Stimulated activated CD8-positive, alpha-beta memory T cell treated with anti-CD3 and anti-CD28 coated beads, Interleukin-4, amount 100 ng/mL, for 24 hours (primary cell): ENCODE results near the gene SLC29A2.
A peak's percentile ranks its signal among the peaks of the same experiment; 100 is the strongest.
"Not testable (repeated sequence)": the region's sequence is repeated elsewhere in the genome, so short reads cannot be mapped to it uniquely, and the experiment has no call there.

Source experiments
- DNase-seq: peaks from one replicate; pipeline ENCODE4 v3.0.0-alpha.2; 2020; ENCODE audit warnings: low read depth

SLC29A2 gene

DNA sequence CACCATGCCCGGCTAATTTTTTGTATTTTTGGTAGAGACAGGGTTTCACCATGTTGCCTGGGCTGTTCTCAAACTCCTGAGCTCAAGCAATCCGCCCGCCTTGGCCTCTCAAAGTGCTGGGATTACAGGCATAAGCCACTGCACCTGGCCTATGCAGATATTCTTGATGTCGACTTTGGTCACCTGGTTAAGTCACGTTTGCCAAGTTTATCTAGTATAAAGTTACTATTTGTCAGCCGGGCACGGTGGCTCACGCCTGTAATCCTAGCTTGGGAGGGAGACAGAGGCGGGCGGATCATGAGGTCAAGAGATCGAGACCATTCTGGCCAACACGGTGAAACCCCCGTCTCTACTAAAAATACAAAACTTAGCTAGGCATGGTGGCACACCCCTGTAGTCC lies 12.8 kb upstream of the SLC29A2 start:
- not testable (repeated sequence) for DNase-seq

DNA sequence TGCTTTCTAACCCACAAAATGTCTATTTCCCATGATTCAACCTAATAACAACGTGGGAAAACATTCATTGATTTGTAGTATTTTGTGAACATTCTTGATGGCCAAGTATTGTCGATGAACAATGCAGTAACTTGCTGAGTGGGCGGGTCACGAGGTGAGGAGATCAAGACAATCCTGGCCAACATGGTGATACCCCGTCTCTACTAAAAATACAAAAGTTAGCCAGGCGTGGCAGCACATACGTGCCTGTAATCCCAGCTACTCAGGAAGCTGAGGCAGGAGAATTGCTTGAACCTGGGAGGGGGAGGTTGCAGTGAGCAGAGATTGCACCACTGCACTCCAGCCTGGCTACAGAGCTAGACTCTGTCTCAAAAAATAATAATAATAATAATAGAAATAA lies 8.7 kb upstream of the SLC29A2 start:
- not testable (repeated sequence) for DNase-seq

DNA sequence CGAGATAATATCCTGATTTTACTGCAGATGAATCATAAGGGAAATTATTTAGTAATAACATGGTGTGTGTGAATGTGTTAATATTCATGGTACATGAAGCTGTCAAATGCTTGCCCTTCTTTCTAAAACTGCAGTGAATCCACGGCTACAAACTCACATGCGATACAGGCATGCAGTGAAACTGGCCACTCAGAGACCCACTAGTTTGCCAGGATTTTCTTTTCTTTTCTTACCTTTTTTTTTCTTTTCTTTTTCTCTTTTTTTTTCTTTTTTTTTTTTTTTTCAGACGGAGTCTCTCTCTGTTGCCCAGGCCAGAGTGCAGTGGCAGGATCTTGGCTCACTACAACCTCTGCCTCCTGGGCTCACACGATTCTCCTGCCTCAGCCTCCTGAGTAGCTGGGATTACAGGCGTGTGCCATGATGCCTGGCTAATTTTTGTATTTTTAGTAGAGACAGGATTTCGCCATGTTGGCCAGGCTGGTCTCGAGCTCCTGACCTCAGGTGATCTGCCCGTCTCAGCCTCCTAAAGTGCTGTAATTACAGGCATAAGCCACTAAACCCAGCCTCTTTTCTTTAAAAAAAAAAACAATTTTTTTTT lies 2.2 kb upstream of the SLC29A2 start:
- not testable (repeated sequence) for DNase-seq

DNA sequence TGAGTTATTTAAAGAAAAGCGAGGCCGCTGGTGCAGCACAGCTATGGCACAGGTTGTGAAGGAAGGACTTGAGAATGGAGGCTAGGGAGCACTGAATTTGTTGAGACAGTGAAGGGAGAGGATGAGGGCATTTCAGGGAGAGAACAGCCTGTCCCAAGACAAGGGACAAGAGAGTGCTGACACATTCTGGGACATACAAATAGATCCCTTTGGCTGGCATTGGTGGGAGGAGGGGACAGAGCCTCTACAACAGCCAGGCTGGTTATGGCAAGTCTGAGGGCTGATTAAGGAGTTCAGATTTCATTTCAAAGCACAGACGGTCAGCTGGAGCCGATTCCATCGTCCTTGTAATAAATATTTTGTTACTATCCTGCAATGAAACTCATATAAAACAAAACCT lies 1.7 kb upstream of the SLC29A2 start:
- no peak for DNase-seq

DNA sequence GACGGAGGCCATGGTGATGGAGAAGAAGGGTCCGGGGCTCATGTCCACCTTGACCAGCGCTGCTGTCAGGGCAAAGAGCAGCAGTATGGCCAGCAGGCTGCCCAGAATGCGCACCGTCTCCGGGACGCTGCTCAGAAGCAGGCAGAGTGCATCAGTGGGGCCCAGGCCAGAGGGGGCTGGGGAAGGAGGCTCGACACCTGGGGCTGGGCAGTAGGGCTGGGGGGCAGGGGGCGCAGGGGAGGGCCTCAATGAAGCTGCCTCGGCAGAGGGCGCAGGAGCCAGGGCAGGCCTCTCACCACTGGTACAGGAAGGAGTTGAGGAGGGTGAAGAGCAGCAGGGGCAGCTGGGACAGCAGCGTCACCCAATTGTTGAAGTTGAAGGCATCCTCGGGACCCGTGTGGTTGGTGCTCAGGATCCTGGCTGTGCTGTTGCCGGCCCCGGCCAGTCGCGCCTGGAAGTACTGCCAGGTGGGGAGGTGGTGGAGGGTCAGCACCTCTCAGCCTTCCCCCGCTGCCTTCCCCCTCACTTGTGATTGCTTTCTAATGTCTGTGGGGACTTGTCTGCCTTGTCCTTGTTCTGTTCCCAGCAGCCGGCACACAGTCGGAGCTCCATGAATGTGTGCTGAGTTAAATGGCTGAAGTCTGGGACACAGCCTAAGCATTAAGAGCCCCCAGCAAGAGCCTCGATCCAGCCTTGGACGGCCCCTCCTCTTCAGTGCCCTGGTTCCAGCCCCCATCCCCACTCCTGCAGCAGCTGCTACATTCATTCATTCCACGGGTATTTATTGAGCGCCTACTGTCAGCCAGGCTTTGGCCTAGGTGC lies 2.3 kb downstream of the SLC29A2 start:
- DNase-seq: no peak

DNA sequence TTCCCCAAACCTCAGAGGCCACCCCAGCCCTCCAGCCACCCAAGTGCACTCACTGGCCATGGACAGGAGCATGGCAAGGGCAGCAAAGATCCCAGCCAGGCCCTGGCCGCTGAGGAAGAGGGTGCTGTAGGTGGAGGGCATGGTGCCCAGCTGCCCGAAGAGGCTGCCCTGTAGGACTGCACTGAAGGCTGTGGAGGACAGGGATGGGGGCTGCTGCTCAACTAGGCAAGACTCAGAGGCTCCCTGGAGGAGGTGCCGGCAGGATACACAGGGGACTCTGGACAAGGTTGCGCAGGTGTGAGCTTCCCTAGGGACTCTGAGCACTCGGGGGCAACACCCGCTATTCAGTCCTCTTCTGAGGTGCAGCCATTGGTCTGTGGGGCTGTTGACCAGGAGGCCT lies 3.1 kb downstream of the SLC29A2 start:
- no peak for DNase-seq

DNA sequence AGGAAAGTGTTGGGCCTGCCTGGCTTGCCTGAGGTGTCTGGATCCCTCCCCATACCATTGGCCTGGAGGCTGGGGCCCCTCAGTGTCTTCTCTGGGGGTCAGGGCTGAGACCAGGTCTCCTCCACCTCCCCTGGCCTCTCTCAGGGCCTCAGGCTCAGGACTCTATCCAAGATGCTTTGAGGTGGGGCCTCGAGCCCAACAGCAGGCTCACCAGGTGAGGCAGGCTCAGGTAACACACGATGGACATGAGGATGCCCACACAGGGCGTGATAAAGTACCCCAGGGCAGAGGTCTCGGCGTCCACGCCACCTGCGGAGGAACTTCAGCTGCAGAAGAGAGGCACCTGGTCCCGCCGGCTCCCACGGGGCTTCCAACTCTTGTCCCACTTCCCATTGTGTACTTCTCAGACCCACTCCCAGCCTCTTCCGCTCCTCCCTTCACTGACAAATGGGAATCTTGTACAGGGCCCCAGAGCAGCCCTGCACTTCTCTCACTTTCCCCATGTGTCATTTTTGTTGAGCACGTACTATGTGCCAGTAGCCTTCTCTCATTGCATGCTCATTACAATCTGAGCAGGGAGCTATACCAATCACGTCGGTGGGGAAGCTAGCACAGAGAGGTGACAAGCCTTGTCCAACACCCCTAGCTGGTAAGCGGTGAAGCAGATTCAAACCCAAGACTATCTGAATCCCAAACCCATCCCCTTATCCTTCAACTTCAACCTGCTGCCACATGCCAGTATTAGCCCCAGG lies 3.8 kb downstream of the SLC29A2 start:
- DNase-seq: no peak

DNA sequence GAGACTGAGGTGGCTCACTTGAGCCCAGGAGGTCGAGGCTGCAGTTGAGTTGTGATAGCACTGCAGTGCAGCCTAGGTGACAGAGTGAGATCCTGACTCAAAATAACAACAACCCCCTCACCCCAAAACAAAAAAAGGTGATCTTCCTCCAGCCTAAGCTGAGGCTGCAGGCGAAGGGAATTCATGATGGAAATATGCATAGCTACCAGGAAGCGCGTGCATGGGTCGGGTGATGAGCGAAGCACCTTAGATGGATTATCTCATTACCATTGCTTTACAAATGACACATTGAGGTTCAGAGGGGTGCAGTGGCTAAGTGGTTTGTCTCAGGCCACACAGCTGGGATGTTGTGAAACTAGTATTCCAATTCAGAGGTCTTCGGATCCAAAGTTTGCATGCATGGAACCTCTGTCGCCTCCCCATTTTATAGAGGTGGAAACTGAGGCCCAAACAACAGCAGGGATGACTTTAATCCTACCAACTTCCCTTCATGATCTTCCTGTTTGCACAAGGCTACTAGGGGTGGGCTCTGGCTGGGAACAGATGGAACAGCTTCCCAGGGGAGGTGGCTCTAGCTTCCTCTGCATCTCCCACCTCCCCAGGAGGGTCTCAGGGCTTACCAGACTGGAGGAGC lies 4.6 kb downstream of the SLC29A2 start:
- DNase-seq: no peak

DNA sequence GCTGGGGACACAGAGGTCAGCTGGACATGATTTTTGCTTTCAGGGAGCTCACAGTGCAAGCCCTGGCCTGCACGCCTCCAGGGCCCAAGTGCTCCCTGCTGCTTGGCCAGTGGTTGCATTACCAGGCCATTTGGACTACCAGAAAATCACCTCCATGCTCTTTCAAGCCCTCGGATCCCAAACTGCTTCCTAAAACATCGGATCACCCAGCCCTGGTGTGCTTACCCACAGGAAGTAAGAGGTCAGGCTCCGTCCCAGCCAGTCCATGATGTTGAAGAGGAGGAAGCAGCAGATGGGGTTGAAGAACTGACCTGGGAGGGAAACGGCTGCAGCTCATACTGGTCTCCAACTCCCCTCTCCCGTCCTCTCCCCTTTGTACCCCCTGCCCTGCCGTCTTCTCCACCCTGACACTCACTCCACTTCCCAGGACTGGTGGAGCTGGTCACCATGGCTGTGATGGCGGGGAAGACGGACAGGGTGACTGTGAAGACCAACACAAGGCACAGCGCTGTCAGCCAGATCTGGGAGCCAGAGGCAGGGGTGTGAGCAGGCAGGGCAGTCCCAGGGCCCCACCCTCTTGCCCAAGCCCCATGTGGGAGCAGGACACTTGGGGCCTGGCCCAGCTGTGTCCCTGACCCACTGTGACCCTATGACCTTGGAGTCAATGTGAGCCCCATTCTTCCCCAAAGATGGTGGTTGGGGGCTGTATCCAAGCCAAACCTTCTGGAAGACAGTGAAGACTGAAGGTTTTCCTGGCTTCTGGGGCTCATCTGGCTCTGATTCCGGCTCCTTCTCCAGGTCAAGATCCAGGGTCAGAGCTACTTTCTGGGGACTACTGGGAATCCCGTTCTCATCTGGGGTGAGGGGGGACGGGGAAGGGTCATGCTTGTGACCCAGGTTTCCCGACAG lies 5.6 kb downstream of the SLC29A2 start:
- DNase-seq: no peak

DNA sequence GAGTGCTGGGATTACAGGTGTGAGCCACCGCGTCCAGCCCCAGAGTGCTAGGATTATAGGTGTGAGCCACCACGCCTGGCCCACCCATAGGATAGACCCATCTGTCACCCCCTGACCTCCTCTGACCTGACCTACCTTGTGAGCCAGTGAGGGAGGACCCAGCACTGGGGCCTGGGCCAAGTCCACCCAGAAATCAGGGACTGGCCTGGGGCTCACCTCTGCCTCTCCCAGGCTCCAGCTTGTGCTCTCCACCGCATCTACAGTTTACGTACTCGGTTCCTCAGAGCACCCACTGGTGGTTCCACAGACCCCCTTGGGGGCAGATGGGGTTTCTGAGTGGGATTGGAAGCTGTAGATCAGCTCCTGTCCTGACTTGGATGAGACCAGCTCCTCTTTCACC lies 6.4 kb downstream of the SLC29A2 start:
- DNase-seq: no peak

DNA sequence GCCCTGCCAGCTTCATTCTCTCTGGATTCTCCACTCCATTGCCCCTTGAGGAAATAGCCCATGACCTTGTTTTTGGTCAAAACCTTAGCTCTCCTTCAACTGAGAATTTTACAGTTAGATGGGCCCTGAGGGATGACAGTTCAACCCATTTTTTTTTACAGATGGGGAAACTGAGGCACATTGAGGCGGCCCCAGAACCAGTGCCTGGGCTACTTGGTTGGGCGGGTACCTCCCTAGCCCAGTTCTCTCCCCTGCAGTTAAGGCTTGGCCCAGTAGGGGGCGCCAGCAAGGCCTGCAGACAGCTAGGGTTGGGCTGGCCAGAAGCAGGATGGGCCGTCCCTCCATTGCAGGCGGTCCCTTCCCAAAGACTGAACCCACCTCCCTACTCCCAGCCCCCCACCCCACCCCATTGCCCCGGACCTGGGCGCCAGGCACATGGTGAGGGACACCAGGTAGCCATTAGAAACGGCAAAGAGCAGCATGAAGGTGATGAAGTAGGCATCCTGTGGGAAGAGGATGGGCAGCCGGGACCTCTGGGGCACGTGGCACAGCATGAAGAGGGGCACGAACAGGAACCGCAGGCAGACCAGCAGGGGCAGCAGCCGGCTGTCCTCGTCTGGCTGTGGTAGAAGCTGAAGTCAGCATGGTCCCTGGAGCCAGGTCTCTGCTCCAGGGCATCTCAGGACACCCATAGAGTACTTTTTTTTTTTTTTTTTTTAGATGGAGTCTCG lies 7.6 kb downstream of the SLC29A2 start:
- DNase-seq: peak; percentile 61

DNA sequence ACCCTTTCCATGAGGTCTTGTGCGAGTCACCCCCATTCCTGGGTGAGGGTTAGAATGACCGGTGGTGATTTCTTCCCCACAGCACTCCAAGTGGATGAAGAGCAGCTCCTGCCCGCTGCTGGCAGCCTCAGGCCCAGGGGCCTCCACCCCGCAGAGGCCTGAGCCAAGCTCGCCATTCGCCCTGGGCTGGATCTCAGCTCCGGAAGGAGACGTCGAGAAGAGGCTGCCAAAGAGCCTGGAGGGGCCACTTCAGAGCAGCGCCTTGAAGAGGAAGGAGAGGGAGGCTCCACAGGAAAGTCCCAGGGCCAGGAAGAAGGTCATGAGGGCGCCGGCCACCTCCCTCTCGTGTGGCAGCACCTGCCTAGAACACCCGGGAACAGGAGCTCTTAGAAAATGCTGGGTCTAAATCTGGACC lies 8.4 kb downstream of the SLC29A2 start:
- no peak for DNase-seq

DNA sequence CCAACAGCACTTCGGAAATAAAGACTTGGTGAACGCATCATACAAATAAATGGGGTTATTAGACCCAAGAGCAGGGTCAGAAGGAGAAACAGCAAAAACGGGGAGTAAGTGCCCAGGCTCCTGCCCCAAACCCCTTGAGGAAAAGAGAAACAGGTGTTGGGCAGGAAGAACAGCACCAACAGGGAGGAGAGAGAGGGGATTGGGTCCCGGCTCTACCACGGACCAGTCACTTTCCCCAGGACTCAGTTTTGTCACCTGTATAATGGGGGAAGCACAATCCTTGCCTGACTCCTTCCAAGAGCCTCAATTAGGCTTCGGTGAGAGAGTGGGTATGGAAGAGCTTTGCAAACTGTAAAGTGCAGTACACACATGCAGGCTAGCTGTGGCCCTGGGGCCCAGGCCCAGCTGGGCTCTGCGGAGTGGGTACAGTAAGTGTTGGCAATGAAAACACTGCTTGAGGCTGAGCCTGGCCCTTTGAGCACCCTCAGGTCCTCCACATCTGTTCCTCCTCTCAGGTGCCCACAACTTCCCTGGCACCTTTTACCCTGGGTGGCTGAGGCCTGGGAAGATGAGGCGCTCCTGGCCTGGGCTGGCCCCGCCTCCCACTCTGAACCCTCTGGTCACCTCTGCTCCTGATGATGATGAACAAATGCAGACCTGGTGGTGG lies 8.9 kb downstream of the SLC29A2 start:
- no peak for DNase-seq

DNA sequence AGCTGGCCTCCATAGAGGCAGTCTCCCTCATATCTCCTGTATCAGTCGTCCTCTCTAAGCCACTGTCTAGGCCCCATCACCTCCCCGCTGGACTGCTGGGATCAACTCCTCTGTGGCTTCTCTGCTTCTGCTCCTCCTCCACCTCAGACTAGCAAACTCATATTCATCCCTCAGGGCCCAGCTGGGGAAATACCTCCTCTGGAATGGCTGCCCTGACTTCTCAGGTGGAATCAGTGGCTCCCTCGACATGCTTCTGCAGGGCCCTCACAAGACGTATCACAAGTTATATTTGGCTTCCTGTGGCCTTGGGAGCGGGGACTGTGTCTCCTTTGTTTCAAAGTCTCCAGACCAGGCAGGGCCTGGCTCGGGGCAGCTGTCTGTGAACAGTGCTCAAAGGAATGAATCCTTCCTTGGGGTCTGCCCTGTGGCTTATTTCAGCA lies 10.0 kb downstream of the SLC29A2 start:
- DNase-seq: no peak

DNA sequence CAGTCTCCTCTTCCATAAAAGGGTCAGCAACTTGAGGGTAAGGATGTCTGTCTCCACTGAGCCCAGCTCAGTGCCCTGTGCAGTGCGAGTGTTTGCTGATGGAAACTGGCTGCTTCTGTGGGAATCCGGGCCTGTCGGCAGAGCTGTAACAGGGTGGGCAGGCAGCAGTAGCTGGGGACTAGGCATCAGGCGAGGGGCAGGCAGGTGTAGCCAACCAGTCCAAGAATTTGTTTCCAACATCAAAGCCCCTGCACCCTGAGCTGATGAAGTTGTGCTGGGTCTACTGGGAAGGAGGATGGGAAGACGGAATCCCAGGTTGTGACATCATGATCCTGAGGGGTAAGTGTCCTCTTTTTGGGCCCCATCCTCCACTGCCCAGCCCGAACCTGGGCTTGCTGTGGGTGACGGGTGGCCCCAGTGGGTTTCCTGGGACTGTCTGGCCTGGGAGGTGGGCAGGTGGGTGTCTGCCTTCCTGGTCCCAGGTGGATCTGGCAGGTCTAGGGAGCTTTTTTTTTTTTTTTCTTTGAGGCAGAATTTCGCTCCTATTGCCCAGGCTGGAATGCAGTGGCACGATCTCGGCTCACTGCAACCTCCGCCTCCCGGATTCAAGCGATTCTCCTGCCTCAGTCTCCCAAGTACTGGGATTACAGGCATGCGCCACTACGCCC lies 11.0 kb downstream of the SLC29A2 start:
- no peak for DNase-seq

DNA sequence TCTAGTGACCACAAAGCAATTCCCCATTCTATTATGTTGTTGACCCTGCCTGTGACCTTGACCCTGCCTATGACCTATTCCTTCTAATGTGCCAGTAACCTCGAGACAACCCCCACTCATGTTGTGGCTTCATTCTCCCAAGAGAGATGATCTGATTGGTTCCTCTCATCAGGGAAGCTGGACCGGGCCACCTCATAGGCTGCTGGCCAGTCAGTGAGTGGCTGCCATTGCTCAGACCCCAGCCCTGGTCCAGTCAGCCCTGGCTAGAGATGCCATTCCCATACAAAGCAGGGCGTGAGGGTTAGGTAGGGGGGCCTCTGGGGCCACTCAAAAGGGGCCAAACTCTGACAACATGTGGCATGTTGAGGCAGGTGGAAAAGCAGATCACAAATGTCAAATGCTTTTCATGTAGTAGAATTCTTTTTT lies 11.9 kb downstream of the SLC29A2 start:
- DNase-seq: no peak

DNA sequence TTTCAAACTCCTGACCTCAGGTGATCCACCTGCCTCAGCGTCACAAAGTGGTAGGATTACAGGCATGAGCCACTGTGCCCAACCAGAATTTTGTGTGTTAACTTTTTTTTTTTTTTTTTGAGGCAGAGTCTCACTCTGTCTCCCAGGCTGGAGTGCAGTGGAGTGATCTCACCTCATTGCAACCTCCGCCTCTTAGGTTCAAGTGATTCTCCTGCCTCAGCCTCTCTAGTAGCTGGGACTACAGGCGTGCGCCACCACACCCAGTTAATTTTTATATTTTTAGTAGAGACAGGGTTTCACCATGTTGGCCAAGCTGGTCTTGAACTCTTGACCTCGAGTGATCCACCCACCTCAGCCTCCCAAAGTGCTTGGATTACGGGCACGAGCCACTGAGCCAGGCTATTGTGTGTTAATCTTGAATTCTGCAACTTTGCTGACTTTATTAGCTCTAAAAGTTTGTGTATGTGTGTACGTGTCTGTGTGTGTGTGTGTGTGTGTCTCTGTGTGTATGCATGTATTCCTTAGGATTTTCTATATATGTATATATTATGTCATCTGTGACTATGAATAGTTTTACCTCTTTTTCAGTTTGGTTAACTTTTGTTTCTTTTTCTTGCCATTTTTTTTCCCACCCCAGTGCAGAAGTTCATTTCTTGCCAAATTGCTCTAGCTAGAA lies 20.9 kb downstream of the SLC29A2 start:
- not testable (repeated sequence) for DNase-seq

DNA sequence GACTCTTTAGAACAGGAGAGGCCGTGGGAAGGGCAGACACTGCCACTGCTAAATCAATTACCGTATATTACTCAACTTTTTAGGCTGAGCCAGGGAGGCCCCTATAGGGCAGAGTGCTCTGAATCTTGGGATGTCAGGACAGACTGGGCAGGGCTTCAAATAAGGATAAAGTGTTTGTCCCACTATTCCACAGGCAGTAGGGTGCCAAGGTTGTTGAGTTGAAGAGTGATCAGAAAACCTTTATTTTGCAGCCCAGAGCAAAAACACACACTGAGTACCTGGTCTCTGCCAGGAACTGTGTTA lies 22.5 kb downstream of the SLC29A2 start:
- DNase-seq: no peak
